Dedifferentiated amniotic fluid mesenchymal stem cell (primary cell): ENCODE results near the gene SGPP2.

Experiments
- DNase-seq: peaks from one replicate; pipeline ENCODE4 v3.0.0-alpha.2; 2016; ENCODE audit errors: extremely low spot score

The SGPP2 gene

DNA sequence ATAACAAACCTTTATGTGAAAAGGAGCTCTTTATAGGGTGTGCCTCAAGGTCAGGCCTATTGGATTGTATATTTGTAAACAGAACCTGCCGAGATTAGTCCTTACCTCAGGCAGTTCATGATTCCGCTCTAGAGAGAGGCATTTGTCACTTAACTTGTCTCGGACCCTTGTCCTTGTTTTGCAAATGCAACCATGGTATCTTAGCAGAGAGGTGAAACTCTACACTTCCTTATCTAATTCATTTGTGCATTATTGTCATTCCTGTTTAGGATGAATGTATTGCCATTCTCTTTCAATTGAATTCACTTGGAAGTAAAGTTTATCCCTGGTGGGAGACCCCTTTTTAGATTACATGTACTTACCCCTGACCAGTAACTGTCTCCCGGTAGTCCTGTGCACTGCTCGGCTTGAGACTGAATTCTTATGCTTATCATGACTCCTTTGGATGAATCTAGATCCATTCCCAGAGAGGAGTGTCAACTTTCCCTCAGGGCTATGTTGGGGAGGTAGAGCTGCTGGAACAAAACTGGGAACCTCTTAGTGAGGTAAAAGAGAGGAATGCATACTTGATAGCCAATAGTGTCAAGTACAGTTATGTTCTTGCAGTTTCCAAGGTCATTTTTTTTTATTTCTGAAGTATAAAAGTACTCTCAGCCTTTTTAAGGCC, 46.6 kb downstream of the SGPP2 start:
- DNase-seq, result no peak

DNA sequence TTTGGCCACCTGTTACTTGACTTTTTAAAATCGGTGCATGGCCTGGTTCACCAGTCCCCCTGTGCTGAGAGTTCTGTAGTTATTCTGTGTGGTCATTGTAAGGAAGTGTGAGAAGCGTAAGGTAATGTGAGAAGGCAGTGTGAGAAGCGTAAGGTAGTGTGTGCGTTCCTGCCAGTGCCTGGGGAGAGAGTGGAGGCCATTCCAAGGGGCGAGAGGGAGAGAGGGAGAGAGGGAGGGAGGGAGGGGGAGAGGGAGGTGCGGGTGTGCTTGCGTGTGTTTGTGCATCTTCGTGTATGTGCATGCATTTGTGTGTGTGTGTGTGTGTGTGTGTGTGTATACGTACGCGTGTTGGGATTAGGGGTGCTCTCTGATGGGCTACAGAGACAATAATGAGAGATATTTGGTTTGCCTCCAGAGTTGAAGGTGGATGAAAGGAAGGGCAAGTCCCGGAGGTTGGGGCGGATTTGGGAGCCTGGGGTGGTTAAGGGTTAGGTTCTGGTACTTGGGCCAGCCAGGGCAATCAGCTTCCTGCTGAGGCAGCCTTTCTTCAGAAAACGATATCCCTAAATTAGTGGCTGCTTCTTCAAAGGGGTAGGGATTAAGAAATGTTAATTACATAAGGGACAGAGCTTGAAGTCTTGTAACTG, 53.7 kb downstream of the SGPP2 start:
- no peak for DNase-seq

DNA sequence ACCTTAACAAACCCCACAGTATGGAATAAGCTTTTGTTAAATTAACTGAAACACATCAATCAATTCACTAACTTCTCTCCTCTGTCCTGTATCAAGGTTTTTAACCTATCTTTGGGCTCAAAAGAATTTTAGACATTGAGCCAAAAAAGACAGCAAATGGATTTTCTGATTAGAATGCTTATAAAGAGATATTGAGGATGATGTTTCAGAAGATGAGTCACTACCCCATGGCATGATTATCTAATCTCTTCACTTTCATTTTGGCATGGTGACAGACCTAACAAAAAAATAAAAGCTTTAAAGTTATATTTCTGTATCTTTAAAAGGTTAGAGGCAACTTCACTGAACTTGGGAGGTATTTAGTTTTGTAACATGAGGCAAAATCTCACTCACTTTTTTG, 55.5 kb downstream of the SGPP2 start:
- DNase-seq, result no peak

DNA sequence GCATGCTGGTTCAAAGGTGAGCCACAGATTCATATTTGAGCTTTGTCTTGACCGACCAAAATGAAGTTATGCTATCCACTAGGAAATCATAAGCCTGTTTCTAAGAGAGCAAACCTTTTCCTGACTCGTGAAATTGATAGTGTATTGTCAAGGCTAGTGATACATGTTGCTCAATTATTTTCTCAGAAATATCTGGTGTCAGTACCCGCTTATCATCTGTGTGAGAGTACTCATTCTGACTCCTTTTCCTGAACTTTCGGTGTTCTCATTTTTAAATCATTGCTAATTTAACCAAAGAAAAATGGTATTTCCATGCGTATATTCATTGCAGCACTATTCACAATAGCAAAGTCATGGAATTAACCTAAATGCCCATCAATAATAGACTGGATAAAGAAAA, 56.2 kb downstream of the SGPP2 start:
- no peak for DNase-seq

DNA sequence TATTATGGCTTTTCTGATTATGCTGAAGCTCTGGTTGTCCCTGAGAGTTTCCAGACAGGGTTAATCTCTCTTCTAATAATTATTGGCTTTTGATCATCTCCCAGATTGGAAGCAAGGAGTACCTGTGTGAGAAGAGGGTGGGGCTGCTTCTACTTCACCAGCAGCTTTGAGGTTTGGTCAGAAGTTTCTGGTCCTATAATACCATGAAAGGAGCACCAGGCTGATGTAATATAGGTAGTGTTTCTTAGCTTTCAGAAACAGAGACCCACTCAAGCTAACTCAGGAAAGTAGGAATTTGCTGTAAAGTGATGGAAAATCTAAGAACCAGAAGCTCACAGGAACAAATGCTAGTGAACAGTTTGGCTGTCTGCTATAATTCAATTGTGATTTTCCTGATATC, 57.6 kb downstream of the SGPP2 start:
- DNase-seq, result no peak

DNA sequence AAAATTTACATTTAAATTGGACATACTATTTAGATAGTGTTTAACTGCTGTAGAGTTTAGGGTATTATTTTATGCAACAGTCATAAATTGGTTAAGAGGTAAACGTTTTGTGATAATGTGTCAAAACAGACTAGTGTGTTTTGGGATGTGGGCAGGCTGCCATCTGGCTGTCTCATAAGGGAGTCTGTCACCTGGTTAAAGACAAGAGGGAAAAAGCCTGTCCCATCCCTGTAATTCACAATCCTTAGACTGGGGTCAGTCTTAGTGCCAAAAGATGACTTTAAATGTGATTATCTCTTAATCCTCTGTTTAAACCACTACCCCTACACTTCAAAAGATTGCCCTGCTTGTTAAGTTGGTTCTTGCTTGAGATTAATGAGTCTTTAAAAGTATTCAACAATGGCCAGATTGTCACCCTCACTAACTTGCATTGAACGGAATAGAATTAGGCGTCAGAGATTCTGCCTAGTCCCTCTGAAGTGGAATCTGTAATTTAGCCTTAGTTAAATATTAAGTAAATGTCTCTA, 59.2 kb downstream of the SGPP2 start:
- DNase-seq, result no peak

DNA sequence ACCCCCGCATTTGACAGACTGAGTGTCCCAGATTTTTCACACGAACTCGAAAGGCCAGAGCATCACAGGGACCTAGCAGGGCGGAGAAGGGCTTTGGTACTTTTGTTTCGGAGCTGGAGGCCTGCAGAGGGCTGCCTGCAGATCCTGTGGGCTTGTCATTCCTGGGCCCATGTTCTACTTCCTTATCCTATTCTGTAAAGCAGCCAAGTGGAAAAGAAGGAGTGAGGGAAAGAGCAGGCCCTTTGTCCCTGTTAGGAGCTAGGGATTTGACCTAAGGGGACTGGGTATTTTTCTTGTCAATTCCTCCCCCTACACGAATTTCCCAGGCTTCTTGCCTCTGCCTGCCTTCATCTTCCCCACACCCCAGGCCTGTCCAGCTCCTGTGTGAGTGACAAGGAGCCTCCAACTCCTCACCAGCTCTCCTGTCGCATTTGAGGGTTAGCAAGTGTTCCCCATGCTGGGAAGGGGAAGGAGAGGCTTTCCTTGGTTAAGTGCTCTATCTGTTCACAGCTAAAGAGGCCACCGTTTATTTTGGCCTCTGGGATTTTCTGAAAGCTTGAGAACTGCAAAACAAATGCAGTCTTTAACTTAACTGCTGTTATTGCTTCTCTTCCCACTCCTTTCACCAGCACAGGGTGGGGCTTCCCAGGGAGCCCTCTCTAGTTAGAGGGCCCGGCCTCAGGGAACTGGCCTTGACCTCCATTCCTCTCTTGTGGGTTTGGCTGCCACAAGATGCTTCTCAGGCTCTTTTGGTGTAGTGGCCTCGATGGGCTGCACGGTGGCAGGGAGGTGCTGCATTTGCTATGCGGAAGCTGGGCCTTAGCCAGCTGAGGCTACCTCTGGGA, 61.2 kb downstream of the SGPP2 start:
- DNase-seq, result no peak

DNA sequence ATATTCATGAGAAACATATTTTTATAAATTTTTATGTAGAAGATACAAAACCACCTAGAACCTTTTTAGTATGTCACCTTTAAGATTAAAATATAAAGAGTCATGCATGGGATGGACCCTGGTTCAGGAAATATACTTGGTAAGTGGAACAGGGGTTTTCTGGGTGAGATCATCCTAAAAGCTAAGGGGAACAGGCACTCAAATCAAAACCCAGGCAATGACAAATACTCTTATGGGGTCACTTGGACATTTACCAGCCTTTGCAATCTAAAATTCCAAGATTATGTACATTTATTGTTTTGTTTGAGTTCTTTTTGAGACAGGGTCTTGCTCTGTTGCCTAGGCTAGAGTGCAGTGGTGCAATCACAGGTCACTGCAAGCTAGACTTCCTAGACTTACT, 65.8 kb downstream of the SGPP2 start:
- no peak for DNase-seq

DNA sequence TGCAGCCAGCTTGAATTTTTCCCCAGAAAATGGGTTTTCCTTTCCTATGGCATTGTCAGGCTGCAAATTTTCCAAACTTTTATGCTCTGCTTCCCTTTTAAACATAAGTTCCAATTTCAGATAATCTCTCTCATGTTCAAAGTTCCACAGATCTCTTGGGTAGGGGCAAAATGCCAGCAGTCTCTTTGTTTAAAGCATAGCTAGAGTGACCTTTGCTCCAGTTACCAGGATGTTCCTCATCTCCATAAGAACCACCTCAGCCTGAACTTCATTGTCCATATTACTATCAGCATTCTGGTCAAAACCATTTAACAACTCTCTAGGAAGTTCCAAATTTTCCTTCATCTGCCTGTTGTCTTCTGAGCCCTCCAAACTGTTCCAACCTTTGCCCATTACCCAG, 68.3 kb downstream of the SGPP2 start:
- no peak for DNase-seq

DNA sequence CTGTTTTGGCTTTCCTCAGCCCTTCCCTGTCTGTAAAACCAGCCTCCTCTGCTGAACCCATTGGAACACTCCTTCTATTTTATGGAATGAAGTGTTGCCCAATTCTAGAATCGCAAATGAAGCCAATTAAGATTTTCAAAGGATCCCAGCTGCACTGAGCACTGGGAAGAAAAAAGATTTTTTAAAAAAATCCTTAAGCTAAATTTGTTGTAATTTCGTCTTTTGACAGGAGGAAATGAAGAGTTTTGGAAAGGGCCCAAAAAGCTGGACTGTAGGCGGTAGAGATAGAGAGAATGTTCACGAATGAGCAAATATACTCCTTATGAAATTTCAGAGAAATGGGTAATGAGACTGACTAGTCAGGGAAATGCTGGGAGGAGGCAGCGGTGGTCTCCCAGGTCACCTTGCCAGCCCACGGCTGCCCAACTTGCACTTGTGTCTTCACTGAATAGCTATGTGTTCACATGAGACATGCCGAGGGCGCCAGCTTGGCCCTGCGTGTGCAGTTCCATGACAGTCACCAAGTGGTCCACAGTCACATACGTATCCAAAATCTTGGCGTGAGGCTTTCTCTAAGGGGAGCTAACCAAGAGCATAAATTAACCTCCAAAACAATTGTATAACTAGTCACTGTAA, 69.9 kb downstream of the SGPP2 start:
- DNase-seq, result no peak

DNA sequence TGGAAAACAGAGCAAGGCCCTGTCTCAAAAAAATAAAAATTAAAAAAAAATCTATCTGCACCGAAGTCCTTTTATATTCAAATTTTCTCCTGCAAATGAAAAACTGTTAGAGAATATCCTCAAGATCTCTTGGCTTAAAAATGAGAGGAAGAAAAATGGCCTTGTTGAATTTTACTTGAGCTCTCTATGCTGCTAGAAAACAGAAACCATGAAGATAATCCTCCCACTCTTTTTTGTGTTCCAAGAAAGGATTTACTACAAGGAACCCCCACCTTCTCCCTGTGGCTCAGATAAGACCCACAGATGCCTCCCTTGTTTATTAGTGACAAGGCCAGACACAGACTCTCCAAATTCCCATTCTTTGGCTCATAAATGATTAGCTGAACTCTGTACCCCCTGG, 71.0 kb downstream of the SGPP2 start:
- no peak for DNase-seq

DNA sequence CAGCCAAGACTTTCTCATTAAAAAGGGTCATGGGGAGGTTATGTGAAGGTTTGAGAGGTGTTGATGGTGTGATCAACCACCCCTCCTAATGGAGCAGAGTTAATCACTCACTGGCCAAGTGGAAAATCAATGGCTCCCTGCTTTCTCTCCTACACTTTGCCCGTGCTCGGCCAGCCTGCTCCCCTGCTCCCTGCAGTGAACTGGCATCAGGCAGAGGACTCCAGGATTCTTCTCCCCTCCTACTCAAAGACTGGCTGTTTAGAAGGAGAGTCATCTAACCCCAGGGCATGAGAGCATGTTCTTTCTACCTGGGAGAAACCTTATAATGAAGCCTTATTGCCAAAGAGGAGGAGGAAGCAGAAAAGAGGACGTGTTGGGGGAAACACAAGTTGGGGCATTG, 74.9 kb downstream of the SGPP2 start:
- no peak for DNase-seq

DNA sequence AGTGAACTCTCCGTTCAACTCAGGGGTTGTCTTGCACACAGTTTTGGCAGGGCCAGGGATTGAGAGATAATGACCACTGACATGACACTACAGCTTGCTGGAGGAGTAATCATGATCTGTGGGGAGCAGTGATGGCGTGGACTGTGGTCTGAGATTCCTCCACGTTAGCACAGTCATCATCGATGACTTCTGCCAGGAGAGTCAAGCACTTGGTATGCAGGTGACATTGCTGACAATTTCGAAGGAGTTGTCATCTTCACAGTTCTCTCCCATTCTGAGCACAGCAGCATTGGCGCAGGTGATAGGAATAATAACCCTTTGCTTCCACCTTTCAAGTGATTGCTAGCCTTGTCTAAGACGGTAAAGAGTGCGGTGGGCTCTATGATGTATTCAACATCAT, 79.8 kb downstream of the SGPP2 start:
- DNase-seq, result no peak

DNA sequence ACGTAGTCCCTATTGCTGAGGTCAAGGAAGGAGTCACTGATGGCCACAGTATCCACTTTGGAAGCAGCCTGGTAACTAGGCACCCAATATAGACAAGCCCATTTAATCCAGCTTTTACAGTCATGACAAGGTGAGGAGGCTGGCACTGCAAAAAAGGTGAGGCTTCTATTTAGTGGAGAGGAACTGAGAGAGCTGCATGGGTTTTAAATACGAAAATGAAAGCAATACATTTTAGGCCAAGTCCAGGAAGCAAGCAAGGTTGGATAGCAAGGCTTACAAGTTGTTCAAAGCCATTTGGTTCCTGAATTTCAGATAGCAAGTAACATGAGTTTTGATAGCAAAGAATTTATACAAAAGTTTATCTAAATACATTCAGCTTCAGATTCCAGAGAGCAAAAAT, 80.4 kb downstream of the SGPP2 start:
- DNase-seq, result no peak

DNA sequence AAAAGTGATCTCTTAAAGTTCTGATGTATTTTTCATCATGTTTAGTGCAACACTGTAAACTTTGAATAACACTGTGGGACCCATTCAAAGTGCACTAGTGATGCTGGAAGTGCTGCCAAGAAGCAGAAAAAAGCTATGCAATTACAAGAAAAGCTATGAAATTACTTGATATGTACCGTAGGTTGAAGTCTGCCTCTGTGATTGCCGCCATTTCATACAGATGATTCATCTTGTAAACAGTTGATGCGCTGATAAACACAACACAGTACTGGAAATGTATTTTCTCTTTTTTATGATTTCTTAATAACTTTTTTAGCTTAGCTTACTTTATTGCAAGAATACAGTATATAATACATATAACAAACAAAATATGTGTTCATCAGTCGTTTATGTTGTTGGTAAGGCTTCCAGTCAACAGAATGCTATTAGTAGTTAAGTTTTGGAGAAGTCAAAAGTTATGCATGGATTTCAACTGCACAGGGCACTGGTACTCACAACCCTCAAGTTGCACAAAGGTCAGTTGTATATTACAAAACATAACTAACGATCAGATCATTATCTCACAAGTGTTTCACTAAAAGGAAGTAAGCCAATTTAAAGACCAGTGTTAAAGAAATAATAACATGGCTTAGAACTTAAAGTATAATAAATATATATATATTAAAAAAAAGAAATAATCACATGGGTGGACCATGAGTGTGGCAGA, 82.0 kb downstream of the SGPP2 start:
- DNase-seq, result no peak

DNA sequence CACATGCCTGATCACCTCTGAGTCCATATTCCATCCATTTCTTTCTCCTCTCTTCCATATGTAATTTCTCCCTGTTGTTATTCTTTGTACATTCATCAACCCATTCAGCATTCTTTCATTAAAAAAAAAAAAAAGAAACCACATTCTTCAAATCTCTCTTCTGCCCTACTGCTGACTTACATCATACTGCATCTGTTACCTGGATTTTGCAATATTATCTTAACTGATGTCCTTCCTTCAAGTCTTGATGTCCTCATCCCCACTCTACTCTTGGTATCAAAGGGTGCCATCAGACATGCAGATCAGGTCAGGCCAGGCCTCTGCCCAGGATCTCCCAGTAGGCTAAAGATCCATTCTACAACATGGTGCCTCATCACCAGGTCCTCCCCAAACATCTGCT, 90.6 kb downstream of the SGPP2 start:
- DNase-seq, result no peak

DNA sequence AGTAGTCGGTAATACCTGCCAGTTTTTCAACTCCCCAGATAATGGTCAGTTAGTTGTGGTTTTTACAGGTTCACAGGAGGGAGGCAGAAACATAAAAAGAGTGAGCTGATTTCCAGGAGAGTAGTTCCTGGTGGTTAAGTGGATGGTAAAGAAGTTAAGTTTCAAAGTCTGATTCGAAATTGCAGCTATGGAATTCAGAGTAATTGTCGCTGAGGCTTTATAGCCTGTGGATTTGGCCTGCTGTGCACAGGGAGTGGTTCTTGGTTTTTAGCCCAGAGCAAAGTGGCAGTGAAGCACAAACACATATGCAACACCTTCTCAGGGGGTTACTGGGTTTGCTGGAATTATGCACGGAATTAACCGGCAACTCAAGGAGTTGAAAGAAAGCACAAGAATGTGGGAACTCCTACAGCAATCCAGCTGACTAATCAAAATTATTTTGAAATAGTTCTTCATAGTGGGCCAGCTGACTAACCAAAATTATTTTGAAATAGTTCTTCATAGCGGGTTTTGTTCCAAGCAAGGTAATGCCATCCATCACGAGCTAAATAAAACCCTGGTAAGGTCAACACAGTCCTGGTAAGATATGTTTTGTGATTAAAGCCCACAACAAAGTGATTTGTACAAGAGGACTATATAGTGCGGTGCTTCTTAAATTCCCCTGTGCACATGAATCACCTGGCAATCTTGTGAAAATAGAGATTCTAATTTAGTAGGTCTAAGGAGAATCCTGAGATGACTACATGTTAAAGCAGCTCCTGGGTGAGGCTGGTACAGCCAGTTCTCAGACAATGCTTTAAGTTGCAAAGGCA, 94.4 kb downstream of the SGPP2 start:
- DNase-seq, result peak; percentile 49

DNA sequence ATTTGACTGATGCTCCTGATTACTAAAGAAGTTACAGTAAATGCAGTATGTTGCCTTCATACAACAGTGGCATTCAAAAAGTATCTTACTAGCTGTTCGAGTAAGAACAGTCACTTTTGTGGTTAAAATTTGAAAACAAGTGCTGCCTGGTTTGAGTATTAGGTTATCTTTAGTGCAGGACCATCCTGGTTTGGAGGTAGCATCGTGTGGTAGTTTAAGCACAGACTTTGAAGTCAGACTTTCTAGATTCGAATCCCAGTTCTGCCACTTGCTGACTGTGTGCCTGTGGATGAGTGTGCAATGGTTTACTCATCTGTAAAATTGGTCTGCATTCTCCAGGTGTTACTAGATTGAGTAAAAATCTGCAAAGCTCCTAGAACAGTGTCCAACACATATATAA, 96.8 kb downstream of the SGPP2 start:
- DNase-seq, result no peak

DNA sequence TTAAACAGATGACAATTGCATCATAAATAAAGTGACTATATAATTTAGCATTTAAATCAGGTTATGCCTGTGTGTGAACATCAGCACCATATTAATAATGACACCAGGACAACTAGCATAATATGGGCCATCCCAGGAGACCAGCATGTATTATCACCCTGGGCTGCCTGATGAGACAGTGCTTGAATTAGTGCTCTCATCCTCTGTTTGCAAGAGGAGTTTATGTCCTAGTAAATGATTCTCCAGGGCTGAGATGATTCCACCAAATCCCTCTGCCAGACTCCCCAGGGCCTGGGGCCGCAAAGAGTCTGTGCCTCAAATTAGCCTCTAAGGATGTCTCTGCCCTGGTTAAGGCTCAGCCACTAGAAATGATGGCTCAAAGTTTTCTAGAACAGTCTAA, 97.7 kb downstream of the SGPP2 start:
- no peak for DNase-seq

DNA sequence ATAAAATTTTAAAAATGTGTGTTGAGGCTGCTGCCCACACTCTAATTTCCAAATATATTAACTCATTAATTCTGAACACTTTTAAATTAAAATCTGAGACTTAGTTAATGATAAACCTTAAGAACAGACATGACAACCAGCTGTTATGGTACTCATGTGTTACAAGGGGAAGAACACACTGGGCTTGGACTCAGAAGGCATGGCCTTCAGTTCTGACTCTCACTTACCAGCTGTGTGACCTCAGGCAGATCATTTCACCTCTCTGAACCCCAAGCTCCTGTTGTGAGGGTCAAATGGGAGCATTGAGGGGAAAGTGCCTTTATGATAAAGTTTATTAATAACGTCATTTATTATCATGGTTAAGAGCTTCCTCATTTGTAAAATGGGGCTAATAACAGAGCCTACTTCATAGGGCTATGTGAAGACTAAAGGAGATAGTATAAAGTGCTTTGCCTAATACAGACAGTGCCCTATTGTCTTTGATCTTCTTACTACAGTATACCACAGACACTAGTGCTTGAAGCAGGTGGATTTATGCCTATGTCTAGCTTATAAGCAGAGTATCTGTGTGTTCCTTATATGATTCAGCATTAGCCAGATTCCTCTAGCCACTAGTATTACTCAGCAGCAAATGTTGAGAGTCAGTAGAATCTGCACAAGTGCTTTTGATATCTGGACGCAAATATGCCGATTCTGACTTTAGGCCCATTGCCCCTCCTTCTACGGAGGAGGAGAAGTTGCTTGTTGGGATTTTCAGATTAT, 99.6 kb downstream of the SGPP2 start:
- DNase-seq, result no peak
